ENCODE results near the gene ZNF581. TPM values are rescaled to one million over a fixed set of nuclear protein-coding genes. Genes with fewer than 3 reads are reported as not detected.

Gene ZNF581
- polyA plus RNA-seq, 4 donors: 15.9 to 29.2 (median 23.3) TPM

DNA sequence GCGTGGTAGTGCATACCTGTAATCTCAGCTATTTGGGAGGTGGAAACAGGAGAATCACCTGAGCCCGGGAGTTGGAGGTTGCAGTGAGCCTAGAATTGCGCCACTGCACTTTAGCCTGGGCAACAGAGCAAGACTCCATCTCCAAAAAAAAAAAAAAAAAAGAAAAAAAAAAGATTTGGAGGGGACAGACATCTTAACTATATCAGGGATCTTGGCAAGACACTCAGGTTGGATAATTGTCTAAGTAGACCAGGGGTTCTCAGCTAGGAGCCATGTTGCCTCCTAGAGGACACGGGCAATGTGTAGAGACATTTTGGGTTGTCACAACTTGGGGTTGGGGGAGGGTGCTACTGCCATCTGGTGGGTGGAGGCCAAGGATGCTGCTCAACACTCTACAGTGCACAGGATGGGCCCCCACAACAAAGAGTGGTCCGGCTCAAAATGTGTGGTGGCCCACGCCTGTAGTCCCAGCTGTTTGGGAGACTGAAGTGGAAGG, 4.5 kb upstream of the ZNF581 start:
- FAIRE-seq: no peak
- no peak overlapping the region for H3K27ac ChIP-seq (ENCODE audit: low read depth in 1 of 3, low read length in 2 of 3)
- peaks cover 0 to 19% (median 0%) of the 10 kb centered on the region in 3 donors for H3K36me3 ChIP-seq (ENCODE audit: control insufficient read depth in 3 of 3, insufficient read depth in 2 of 3, low read depth in 1 of 3, low read length in 3 of 3)
- peak in 1 of 2 donors; percentile 38 for DNase-seq
- WGBS, 3 donors: 81 to 92% (median 84%) methylated on average over 6 of the region's 6 CpGs
- peaks cover 10 to 31% (median 15%) of the 10 kb centered on the region in 3 donors for H3K4me1 ChIP-seq (ENCODE audit: control insufficient read depth in 3 of 3, insufficient read depth in 2 of 3, low read depth in 1 of 3, low read length in 2 of 3)
- no peaks in the 10 kb centered on the region for H3K9me3 ChIP-seq (ENCODE audit: control insufficient read depth in 2 of 2, insufficient read depth in 1 of 2, low read depth in 1 of 2, low read length in 1 of 2)
- no peak overlapping the region for H3K4me3 ChIP-seq (ENCODE audit: low read depth in 1 of 3, low read length in 3 of 3)
- H3K27me3 ChIP-seq (ENCODE audit: control insufficient read depth in 3 of 3, insufficient read depth in 3 of 3, low read length in 3 of 3): no peaks in the 10 kb centered on the region

DNA sequence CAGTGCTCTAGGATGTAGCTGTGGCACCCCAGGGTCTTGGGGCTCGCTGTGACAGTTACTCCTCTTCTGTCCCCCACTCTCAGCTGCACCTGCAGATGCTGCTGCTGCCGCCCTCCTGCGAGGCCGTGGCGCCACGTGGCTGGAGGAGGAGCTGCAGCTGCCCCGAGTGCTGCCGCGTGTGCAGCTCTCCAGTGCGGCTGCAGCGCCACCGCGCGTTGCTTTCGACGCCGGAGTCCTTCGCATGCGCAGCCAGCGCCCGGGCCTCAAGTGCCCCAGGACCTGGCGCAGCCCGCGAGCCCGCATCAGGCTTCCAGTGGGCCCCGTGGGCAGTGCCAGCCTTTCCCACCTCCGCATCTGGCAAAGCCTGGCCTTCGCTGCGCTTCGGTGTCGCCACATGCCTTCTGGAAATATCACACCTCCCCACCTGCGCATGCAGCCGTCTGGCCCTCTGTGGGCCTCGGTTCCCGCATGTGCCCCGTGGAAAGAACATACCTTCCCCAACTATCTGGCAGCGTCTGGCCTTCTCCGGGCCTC, 3.3 kb upstream of the ZNF581 start:
- 24 to 35% (median 27%) methylated on average over 33 to 38 of the region's 38 CpGs for WGBS, 3 donors
- peak overlapping the region; percentile 65 to 89 (median 76) for H3K27ac ChIP-seq (ENCODE audit: low read depth in 1 of 3, low read length in 2 of 3)
- H3K36me3 ChIP-seq (ENCODE audit: control insufficient read depth in 3 of 3, insufficient read depth in 2 of 3, low read depth in 1 of 3, low read length in 3 of 3): peaks cover 0 to 27% (median 0%) of the 10 kb centered on the region in 3 donors
- FAIRE-seq (no peak), DNase-seq (peak; percentile 58 to 82)
- H3K4me1 ChIP-seq (ENCODE audit: control insufficient read depth in 3 of 3, insufficient read depth in 2 of 3, low read depth in 1 of 3, low read length in 2 of 3): peaks cover 10 to 32% (median 15%) of the 10 kb centered on the region in 3 donors
- no peaks in the 10 kb centered on the region for H3K27me3 ChIP-seq (ENCODE audit: control insufficient read depth in 3 of 3, insufficient read depth in 3 of 3, low read length in 3 of 3)
- no peaks in the 10 kb centered on the region for H3K9me3 ChIP-seq (ENCODE audit: control insufficient read depth in 2 of 2, insufficient read depth in 1 of 2, low read depth in 1 of 2, low read length in 1 of 2)
- H3K4me3 ChIP-seq (ENCODE audit: low read depth in 1 of 3, low read length in 3 of 3): peak overlapping the region in 2 of 3 donors; percentile 55 to 98

DNA sequence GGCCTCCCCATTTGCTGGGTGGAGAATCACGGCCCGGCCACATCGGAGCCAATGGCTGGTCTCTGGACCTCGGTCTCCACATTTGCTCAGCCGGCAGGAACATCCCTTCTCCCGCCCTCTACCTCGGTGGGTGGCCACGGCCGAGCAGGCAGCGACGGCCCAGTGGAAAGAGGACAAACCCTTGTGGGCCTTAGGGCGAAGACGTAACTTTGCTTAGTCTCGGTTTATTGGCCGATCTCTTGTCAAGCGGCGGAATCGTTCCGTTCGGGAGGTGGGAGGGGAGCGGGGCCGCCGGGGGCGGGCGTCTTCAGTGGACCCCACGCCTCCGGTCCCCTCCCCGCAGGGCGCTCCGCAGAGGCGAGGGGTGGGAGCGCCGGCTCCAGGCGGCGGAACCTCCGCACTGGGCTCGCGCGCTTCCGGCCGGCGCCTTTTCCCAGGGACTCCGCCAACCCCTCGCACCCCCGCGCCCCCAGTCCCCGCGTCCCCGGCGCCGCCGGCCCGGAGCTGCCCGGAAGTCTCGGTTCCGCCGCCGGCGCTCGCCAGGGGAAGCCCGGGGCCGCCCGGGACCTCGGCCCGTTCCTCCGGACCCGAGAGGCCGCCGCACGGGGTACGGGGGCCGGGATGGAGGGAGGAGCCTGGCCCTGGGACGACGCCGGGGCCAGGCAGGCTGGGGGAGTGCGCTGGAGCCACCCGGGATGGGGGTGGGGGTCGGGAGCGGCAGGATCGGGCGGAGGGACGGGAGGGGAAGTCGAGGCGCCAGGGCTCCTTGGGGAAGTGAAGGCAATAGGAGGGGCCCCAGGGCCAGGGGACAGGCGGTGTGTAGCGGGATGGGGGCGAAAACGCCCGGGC, 2.6 kb upstream of the ZNF581 start, which contains the start of gene ZNF580:
Gene ZNF580 (plus strand): TSS at position 426 of the 849 bp plus-strand sequence. CDS start 1,507 bp downstream, outside the sequence.
- Histone ChIP-seq H3K4me1 (ENCODE audit: control insufficient read depth in 3 of 3, insufficient read depth in 2 of 3, low read depth in 1 of 3, low read length in 2 of 3) (peaks cover 8 to 28% (median 15%) of the 10 kb centered on the region in 3 donors), H3K9me3 (ENCODE audit: control insufficient read depth in 2 of 2, insufficient read depth in 1 of 2, low read depth in 1 of 2, low read length in 1 of 2) (no peaks in the 10 kb centered on the region), H3K27me3 (ENCODE audit: control insufficient read depth in 3 of 3, insufficient read depth in 3 of 3, low read length in 3 of 3) (no peaks in the 10 kb centered on the region), H3K27ac (ENCODE audit: low read depth in 1 of 3, low read length in 2 of 3) (peak within 1 kb of the TSS; percentile 65 to 89 (median 76)), H3K36me3 (ENCODE audit: control insufficient read depth in 3 of 3, insufficient read depth in 2 of 3, low read depth in 1 of 3, low read length in 3 of 3) (peaks cover 0 to 32% (median 2%) of the 10 kb centered on the region in 3 donors), H3K4me3 (ENCODE audit: low read depth in 1 of 3, low read length in 3 of 3) (peak within 1 kb of the TSS; percentile 76 to 98 (median 81))
- DNase-seq (peak; percentile 47 to 84), FAIRE-seq (no peak)
- WGBS, 3 donors: 1% methylated on average over 65 to 89 of the region's 89 CpGs

DNA sequence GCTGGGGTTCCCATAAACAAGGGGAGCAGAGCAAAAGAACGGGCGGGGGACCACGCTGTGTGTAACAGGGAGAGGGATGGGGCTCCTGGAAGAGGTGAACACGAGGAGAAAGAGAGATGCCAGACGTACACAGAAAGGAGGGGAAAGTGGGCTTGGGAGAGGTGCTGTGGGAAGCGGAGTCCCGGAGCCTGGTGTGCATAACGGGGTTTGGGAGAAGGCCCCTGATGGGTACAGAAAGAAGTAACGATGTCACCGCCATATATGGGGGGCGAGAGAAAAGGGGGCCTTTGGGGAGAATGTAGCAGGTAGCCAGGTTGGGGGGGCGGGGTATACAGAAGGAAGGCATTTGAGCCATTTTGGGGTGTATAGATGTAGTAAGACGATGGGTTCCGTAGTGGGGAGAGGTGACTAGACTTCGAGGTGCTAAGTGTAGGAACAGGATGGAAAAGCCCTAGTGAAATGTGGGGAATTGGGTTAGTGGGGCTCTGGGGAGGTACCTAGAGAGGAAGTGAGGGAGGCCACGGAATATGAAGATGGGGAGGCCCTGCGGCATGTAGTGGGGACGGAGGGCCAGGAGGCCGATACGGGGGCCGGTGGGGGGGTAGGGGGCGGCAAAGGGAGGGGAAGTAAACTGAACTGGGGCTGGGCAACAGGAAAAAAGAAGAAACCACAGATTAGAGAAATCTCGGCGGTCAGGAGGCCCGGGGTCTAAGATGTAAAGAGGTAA, 1.9 kb upstream of the ZNF581 start:
- H3K9me3 ChIP-seq (ENCODE audit: control insufficient read depth in 2 of 2, insufficient read depth in 1 of 2, low read depth in 1 of 2, low read length in 1 of 2): no peaks in the 10 kb centered on the region
- H3K4me3 ChIP-seq (ENCODE audit: low read depth in 1 of 3, low read length in 3 of 3): peak overlapping the region; percentile 76 to 98 (median 81)
- H3K27ac ChIP-seq (ENCODE audit: low read depth in 1 of 3, low read length in 2 of 3): peak overlapping the region; percentile 5 to 89 (median 76)
- 0 to 1% (median 1%) methylated on average over 25 of the region's 25 CpGs for WGBS, 3 donors
- peaks cover 0 to 31% (median 2%) of the 10 kb centered on the region in 3 donors for H3K36me3 ChIP-seq (ENCODE audit: control insufficient read depth in 3 of 3, insufficient read depth in 2 of 3, low read depth in 1 of 3, low read length in 3 of 3)
- peaks cover 2 to 25% (median 13%) of the 10 kb centered on the region in 3 donors for H3K4me1 ChIP-seq (ENCODE audit: control insufficient read depth in 3 of 3, insufficient read depth in 2 of 3, low read depth in 1 of 3, low read length in 2 of 3)
- no peaks in the 10 kb centered on the region for H3K27me3 ChIP-seq (ENCODE audit: control insufficient read depth in 3 of 3, insufficient read depth in 3 of 3, low read length in 3 of 3)
- no peak for FAIRE-seq
- no peak for DNase-seq

DNA sequence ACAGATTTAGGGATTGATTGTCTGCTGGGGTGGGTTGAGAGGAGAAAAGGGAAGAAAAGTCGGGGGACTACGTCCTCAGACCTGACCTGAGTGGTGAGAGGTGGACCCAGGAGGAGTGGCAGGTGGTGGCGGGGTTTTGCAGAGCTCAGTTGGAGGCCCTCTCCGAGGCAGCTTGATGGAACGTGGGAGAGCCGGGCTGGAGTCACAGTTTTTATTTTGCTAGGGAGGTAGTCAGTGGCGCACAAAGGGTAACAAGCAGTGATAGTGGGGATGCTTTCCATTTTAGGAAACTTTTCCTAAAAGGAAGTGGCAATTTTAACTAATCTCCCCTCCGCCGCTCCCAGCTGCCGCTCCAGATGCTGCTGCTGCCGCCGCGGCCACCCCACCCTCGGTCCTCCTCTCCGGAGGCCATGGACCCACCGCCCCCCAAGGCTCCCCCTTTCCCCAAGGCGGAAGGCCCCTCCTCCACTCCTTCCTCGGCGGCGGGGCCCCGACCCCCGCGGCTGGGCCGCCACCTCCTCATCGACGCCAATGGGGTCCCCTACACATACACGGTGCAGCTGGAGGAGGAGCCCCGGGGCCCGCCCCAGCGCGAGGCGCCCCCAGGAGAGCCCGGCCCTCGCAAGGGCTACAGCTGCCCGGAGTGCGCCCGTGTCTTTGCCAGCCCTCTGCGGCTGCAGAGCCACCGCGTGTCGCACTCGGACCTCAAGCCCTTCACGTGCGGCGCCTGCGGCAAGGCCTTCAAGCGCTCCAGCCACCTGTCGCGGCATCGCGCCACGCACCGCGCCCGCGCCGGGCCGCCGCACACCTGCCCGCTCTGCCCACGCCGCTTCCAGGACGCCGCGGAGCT, 1.1 kb upstream of the ZNF581 start:
- Histone ChIP-seq H3K27me3 (ENCODE audit: control insufficient read depth in 3 of 3, insufficient read depth in 3 of 3, low read length in 3 of 3) (no peaks in the 10 kb centered on the region), H3K4me3 (ENCODE audit: low read depth in 1 of 3, low read length in 3 of 3) (peak overlapping the region; percentile 76 to 98 (median 89)), H3K9me3 (ENCODE audit: control insufficient read depth in 2 of 2, insufficient read depth in 1 of 2, low read depth in 1 of 2, low read length in 1 of 2) (no peaks in the 10 kb centered on the region), H3K36me3 (ENCODE audit: control insufficient read depth in 3 of 3, insufficient read depth in 2 of 3, low read depth in 1 of 3, low read length in 3 of 3) (peaks cover 0 to 33% (median 2%) of the 10 kb centered on the region in 3 donors), H3K27ac (ENCODE audit: low read depth in 1 of 3, low read length in 2 of 3) (peak overlapping the region; percentile 45 to 89 (median 71)), H3K4me1 (ENCODE audit: control insufficient read depth in 3 of 3, insufficient read depth in 2 of 3, low read depth in 1 of 3, low read length in 2 of 3) (peaks cover 2 to 29% (median 12%) of the 10 kb centered on the region in 3 donors)
- DNase-seq (peak in 1 of 2 donors; percentile 62), FAIRE-seq (no peak)
- 0 to 2% (median 1%) methylated on average over 48 to 65 of the region's 65 CpGs for WGBS, 3 donors

DNA sequence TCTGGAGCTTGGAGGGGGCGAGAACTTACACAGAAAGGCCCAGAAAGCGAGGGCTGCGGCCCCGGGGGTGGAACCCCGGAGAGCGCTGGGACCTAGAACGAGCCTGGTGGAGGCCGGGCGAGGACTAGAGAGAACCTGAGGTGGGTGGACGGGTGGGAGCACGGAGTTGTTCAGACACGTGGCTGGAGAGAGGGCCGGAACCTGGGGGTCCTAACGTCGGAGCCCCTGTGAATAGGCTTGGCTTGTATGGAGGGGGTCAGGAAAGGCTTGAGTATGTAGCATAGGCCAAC, 383 bp downstream of the ZNF581 start:
- 0 to 1% (median 0%) methylated on average over 12 to 15 of the region's 15 CpGs for WGBS, 3 donors
- H3K27me3 ChIP-seq (ENCODE audit: control insufficient read depth in 3 of 3, insufficient read depth in 3 of 3, low read length in 3 of 3): no peaks in the 10 kb centered on the region
- FAIRE-seq: no peak
- H3K4me1 ChIP-seq (ENCODE audit: control insufficient read depth in 3 of 3, insufficient read depth in 2 of 3, low read depth in 1 of 3, low read length in 2 of 3): peaks cover 2 to 36% (median 12%) of the 10 kb centered on the region in 3 donors
- peak overlapping the region in 2 of 3 donors; percentile 42 to 66 for H3K27ac ChIP-seq (ENCODE audit: low read depth in 1 of 3, low read length in 2 of 3)
- peaks cover 0 to 23% (median 2%) of the 10 kb centered on the region in 3 donors for H3K36me3 ChIP-seq (ENCODE audit: control insufficient read depth in 3 of 3, insufficient read depth in 2 of 3, low read depth in 1 of 3, low read length in 3 of 3)
- H3K4me3 ChIP-seq (ENCODE audit: low read depth in 1 of 3, low read length in 3 of 3): peak overlapping the region; percentile 89 to 98 (median 95)
- peak in 1 of 2 donors; percentile 44 for DNase-seq
- no peaks in the 10 kb centered on the region for H3K9me3 ChIP-seq (ENCODE audit: control insufficient read depth in 2 of 2, insufficient read depth in 1 of 2, low read depth in 1 of 2, low read length in 1 of 2)

DNA sequence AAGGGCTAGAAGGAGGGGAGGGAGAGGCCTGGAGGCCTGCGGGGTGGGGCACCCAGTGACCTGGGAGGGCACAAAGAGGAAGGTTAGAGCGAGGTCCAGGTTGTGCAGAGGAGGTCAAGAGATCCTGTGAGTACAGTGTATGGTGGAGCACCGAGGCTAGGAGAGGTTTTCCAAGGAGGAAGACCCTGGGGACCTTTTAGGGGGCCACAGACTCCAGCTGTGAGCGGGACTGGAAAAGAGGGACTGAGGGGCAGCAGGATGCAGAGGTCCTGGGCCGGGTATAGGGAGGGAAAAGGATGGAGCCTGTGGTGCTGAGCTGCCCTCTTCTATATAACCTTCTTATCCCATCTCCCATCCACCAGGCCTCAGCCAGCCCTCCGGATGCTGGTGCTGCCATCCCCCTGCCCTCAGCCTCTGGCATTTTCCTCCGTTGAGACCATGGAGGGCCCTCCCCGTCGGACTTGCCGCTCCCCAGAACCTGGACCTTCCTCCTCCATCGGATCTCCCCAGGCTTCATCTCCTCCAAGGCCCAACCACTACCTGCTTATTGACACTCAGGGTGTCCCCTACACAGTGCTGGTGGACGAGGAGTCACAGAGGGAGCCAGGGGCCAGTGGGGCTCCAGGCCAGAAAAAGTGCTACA, 863 bp downstream of the ZNF581 start:
- FAIRE-seq (no peak), DNase-seq (no peak)
- Histone ChIP-seq H3K4me1 (ENCODE audit: control insufficient read depth in 3 of 3, insufficient read depth in 2 of 3, low read depth in 1 of 3, low read length in 2 of 3) (peaks cover 2 to 41% (median 12%) of the 10 kb centered on the region in 3 donors), H3K27me3 (ENCODE audit: control insufficient read depth in 3 of 3, insufficient read depth in 3 of 3, low read length in 3 of 3) (no peaks in the 10 kb centered on the region), H3K4me3 (ENCODE audit: low read depth in 1 of 3, low read length in 3 of 3) (peak overlapping the region; percentile 89 to 98 (median 95)), H3K36me3 (ENCODE audit: control insufficient read depth in 3 of 3, insufficient read depth in 2 of 3, low read depth in 1 of 3, low read length in 3 of 3) (peaks cover 0 to 20% (median 2%) of the 10 kb centered on the region in 3 donors), H3K27ac (ENCODE audit: low read depth in 1 of 3, low read length in 2 of 3) (peak overlapping the region in 1 of 3 donors; percentile 66), H3K9me3 (ENCODE audit: control insufficient read depth in 2 of 2, insufficient read depth in 1 of 2, low read depth in 1 of 2, low read length in 1 of 2) (no peaks in the 10 kb centered on the region)
- 44 to 50% (median 47%) methylated on average over 12 of the region's 12 CpGs for WGBS, 3 donors

Measured in small intestine (tissue), 7 donors.